IMR-90 (cell line): Measurements from ENCODE around the gene CRYGC. TPM values are rescaled to one million over a fixed set of nuclear protein-coding genes. Genes with fewer than 3 reads are reported as not detected.

ENCODE experiments used
- ATAC-seq: fragments of 200-7000 bp; cut with Tn5 transposase; 2 replicates; pipeline ENCODE4 v1.9.1; 2020; ENCODE audit warnings: low read depth, mild to moderate bottlenecking, moderate library complexity
- BruUV-seq: library from RNA; stranded (reverse); fragments of 400-500 nt; replicated peaks from 2 replicates; lab custom pipeline; 2021; lab: Mats Ljungman, UMichigan
- CTCF ChIA-PET: fragments of 300-600 bp; formaldehyde crosslinking; extraction: SDS; loops from one replicate; lab custom pipeline; 2021; ENCODE audit warnings: antibody characterized with exemption; lab: Yijun Ruan, JAX
- POLR2A ChIA-PET: fragments of 300-600 bp; sonication (Branson Sonifier 250); formaldehyde crosslinking; loops from one replicate; lab custom pipeline; 2022; ENCODE audit warnings: antibody characterized with exemption; ENCODE audit not compliant: unreplicated experiment; lab: Charles Lee
- DNase-seq: peaks from one replicate; pipeline ENCODE4 v3.0.0; 2013
- H2AFZ ChIP-seq: replicated peaks from 2 replicates; pipeline ENCODE3; 2013; ENCODE audit warnings: low read length, mild to moderate bottlenecking; ENCODE audit not compliant: poor library complexity
- H2AK5ac ChIP-seq: 2 replicates; pipeline ENCODE4 v1.6.1; 2013; ENCODE audit warnings: low read depth, low read length, inconsistent platforms
- H2AK9ac ChIP-seq: replicated peaks from 2 replicates; pipeline ENCODE3; 2013; ENCODE audit warnings: mild to moderate bottlenecking, low read depth, low read length, moderate library complexity; ENCODE audit not compliant: poor library complexity
- H2BK120ac ChIP-seq: 2 replicates; pipeline ENCODE4 v1.6.1; 2013; ENCODE audit warnings: low read depth, low read length, inconsistent platforms
- H2BK15ac ChIP-seq: 3 replicates; pipeline ENCODE4 v1.6.1; 2013; ENCODE audit warnings: low read depth, low read length, inconsistent platforms
- H2BK20ac ChIP-seq: 2 replicates; pipeline ENCODE4 v1.6.1; 2013; ENCODE audit warnings: low read depth, mild to moderate bottlenecking, inconsistent platforms, low read length, moderate library complexity
- H2BK5ac ChIP-seq: 2 replicates; pipeline ENCODE4 v1.6.1; 2013; ENCODE audit warnings: mild to moderate bottlenecking, low read depth, low read length, inconsistent platforms; ENCODE audit not compliant: poor library complexity, severe bottlenecking
- H3K14ac ChIP-seq: replicated peaks from 2 replicates; pipeline ENCODE4 v1.6.1; 2013; ENCODE audit warnings: low read depth, low read length, inconsistent platforms
- H3K18ac ChIP-seq: 2 replicates; pipeline ENCODE4 v1.6.1; 2013; ENCODE audit warnings: low read depth, low read length, control low read depth
- H3K23ac ChIP-seq: 2 replicates; pipeline ENCODE4 v1.6.1; 2013; ENCODE audit warnings: low read depth, low read length, inconsistent platforms
- H3K27ac ChIP-seq: 2 replicates; pipeline ENCODE4 v1.5.1; 2013; ENCODE audit warnings: mild to moderate bottlenecking, control low read depth, low read length; ENCODE audit not compliant: insufficient read depth
- H3K27me3 ChIP-seq: 2 replicates; pipeline ENCODE4 v1.6.1; 2013; ENCODE audit warnings: low read length; ENCODE audit not compliant: control insufficient read depth, insufficient read depth
- H3K36me3 ChIP-seq: 2 replicates; pipeline ENCODE4 v1.6.1; 2013; ENCODE audit warnings: low read length, mixed read lengths; ENCODE audit not compliant: control insufficient read depth, insufficient read depth
- H3K4ac ChIP-seq: 2 replicates; pipeline ENCODE4 v1.6.1; 2013; ENCODE audit warnings: low read depth, low read length, inconsistent platforms
- H3K4me1 ChIP-seq: 2 replicates; pipeline ENCODE4 v1.6.1; 2013; ENCODE audit warnings: low read length, mixed read lengths; ENCODE audit not compliant: control insufficient read depth, insufficient read depth
- H3K4me2 ChIP-seq: 2 replicates; pipeline ENCODE4 v1.6.1; 2013; ENCODE audit warnings: low read depth, mild to moderate bottlenecking, control low read depth, low read length, moderate library complexity
- H3K4me3 ChIP-seq: 2 replicates; pipeline ENCODE4 v1.5.1; 2013; ENCODE audit warnings: low read depth, mild to moderate bottlenecking, control low read depth, low read length, moderate library complexity; ENCODE audit not compliant: insufficient read depth
- H3K56ac ChIP-seq: 2 replicates; pipeline ENCODE4 v1.6.1; 2013; ENCODE audit warnings: low read length, inconsistent platforms; ENCODE audit not compliant: insufficient read depth; ENCODE audit errors: extremely low read depth
- H3K79me1 ChIP-seq, 2 experiments: 2 replicates each; pipeline ENCODE4 v1.6.1; 2013; ENCODE audit warnings: low read length in 2 of 2, inconsistent platforms in 1 of 2, low read depth in 1 of 2
- H3K9ac ChIP-seq: 2 replicates; pipeline ENCODE4 v1.6.1; 2013; ENCODE audit warnings: low read depth, low read length, control low read depth
- H3K9me1 ChIP-seq: 2 replicates; pipeline ENCODE4 v1.6.1; 2013; ENCODE audit warnings: low read length, inconsistent platforms; ENCODE audit not compliant: insufficient read depth
- H3K9me3 ChIP-seq: 2 replicates; pipeline ENCODE4 v1.6.1; 2013; ENCODE audit warnings: low read length; ENCODE audit not compliant: control insufficient read depth, insufficient read depth
- H4K20me1 ChIP-seq: 2 replicates; pipeline ENCODE4 v1.6.1; 2013; ENCODE audit warnings: low read length, inconsistent platforms; ENCODE audit not compliant: insufficient read depth
- H4K5ac ChIP-seq: 2 replicates; pipeline ENCODE4 v1.6.1; 2013; ENCODE audit warnings: mild to moderate bottlenecking, low read depth, low read length, control low read depth
- H4K8ac ChIP-seq, 2 experiments: 2 replicates each; pipeline ENCODE4 v1.6.1; 2013; ENCODE audit warnings: low read depth in 2 of 2, low read length in 2 of 2, control low read depth in 1 of 2, inconsistent platforms in 1 of 2
- H4K91ac ChIP-seq: 2 replicates; pipeline ENCODE4 v1.6.1; 2013; ENCODE audit warnings: low read depth, low read length, inconsistent platforms; ENCODE audit not compliant: insufficient read depth
- ELK1 ChIP-seq: fragments of 150-350 bp; IDR thresholded peaks from 2 replicates; pipeline ENCODE4 v1.6.1; 2016; ENCODE audit warnings: low read depth, mild to moderate bottlenecking, low read length, moderate library complexity, borderline replicate concordance
- WGBS, 2 experiments: methylation state at CpG; one replicate each; pipeline versions ENCODE4 v1.1.5 to v1.1.7; 2013; ENCODE audit warnings: missing lambda C conversion rate in 2 of 2; ENCODE audit not compliant: insufficient read length in 1 of 2; ENCODE audit errors: extremely low coverage in 2 of 2; 5-methylcytosine and 5-hydroxymethylcytosine counted together
- dilution Hi-C: fragments of 300-500 bp; cut with HindIII; formaldehyde crosslinking; loops from one replicate; pipeline ENCODE4 v1.14.3; 2018; ENCODE audit warnings: low sequenced_read_pairs; ENCODE audit not compliant: unreplicated experiment
- in situ Hi-C: fragments of 300-500 bp; cut with MboI; formaldehyde crosslinking; loops from 3 replicates; pipeline ENCODE4 v1.14.3; 2019; ENCODE audit warnings: low sequenced_read_pairs, inconsistent platforms, mixed read lengths
- intact Hi-C: fragments of 100-400 bp; cut with micrococcal nuclease; formaldehyde crosslinking; loops from 2 replicates; pipeline ENCODE4 v1.10.0; 2022
- polyA plus RNA-seq, 3 experiments: library from polyadenylated mRNA; depleted of rRNA; stranded (reverse); fragments of >200 nt; gene quantifications; 2 replicates each; pipeline ENCODE4 v1.2.3, GENCODE V29; 2012; ENCODE audit warnings: low replicate concordance in 1 of 3
- total RNA-seq: library from RNA; depleted of rRNA; stranded (reverse); fragments of >200 nt; gene quantifications from 2 replicates; pipeline ENCODE4 v1.2.3, GENCODE V29; 2012

The CRYGC gene
- total and polyA plus RNA-seq, 2 of the 4 experiments (the other 2 are of a cell fraction), result not detected

DNA sequence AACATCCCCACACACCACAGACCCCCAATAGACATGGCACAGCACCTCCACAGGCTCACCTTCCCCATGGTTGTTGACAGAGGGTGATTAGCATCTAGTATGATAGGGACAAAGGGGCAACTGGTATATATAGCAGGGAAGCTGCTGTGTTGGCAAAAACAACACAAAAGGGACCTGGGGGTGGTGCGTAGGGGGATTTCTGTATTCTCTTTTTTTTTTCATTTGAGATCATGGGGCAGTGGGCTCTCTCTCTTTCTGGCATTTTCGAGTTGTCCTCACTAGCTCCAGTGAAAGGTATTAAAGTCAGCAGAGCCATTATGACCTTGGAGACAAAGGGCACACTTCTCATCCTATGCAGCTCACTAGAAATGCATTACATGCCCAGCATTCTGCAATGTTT lies 33.9 kb upstream of the CRYGC start, which contains the start of gene CRYGA:
TSS of gene CRYGA (minus strand) at position 101 of the 400 bp plus-strand sequence. CDS start at position 68, 33 bp downstream.
- no peak within 1 kb of the TSS for H3K27ac ChIP-seq
- H3K4me2 ChIP-seq, result no peak within 1 kb of the TSS
- no peak within 1 kb of the TSS for H4K8ac ChIP-seq
- H2BK120ac ChIP-seq, result no peak within 1 kb of the TSS
- intact Hi-C loops (no loop called here), in situ Hi-C loops (no loop called here), dilution Hi-C loops (no loop called here)
- no peak within 1 kb of the TSS for H3K18ac ChIP-seq
- H3K36me3 ChIP-seq, result no peaks in the 10 kb centered on the region
- no peak within 1 kb of the TSS for H3K23ac ChIP-seq
- no peak within 1 kb of the TSS for H2AK9ac ChIP-seq
- DNase-seq (no peak), ATAC-seq (no peak)
- no peak within 1 kb of the TSS for H2AFZ ChIP-seq
- H4K91ac ChIP-seq, result no peak within 1 kb of the TSS
- no peak within 1 kb of the TSS for H2BK5ac ChIP-seq
- H2BK20ac ChIP-seq, result no peak within 1 kb of the TSS
- H3K79me1 ChIP-seq, result no peaks in the 10 kb centered on the region
- H3K9ac ChIP-seq, result no peak within 1 kb of the TSS
- H3K4ac ChIP-seq, result no peak within 1 kb of the TSS
- TF ChIP-seq ELK1, result no peak
- POLR2A ChIA-PET, result no interaction called here
- no peak within 1 kb of the TSS for H2AK5ac ChIP-seq
- 0 out of 2 replicates have a peak, but pooled peaks cover 3% of the 10 kb centered on the region for H3K27me3 ChIP-seq
- H3K4me1 ChIP-seq, result no peaks in the 10 kb centered on the region
- H3K4me3 ChIP-seq, result no peak within 1 kb of the TSS
- H3K9me1 ChIP-seq, result no peaks in the 10 kb centered on the region
- WGBS, 2 experiments, result 80% methylated on average over 1 of the region's 2 CpGs; no CpG with 5 or more reads in 1 of the 2 experiments
- H3K14ac ChIP-seq, result no peak within 1 kb of the TSS
- no peaks in the 10 kb centered on the region for H4K20me1 ChIP-seq
- BruUV-seq, result no TSS peak
- H4K5ac ChIP-seq, result no peak within 1 kb of the TSS
- CTCF ChIA-PET, result no interaction called here
- no peak within 1 kb of the TSS for H3K56ac ChIP-seq
- no peak within 1 kb of the TSS for H2BK15ac ChIP-seq
- no peaks in the 10 kb centered on the region for H3K9me3 ChIP-seq
